Measurements from ENCODE around the gene MGAT3.

Gene MGAT3

DNA sequence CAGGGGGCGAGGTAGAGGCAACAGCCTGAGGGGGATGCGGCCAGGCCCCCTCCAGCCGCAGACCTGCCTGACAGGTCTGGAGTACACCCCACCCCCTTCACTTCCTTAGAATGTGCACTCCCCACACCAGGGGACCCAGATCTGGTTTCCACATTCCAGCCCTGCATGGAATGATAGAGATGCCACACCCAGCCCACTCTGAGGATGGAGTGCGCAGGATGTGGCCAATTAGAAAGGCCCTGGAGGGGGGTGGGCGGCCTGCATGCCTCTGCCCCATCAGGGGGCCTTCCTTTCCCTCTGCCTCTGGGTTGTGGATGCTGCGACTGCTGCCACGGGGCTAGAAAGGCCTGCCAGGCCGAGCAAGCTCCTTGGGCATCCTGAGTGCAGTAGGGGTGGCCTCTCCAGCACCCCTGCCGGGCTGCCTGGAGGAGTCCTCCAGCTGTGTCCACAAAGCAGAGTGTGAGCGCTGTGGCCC, 28.2 kb upstream of the MGAT3 start:
- in situ Hi-C loops (cut with HindIII; ENCODE audit: low sequenced_read_pairs) = no loop called here

DNA sequence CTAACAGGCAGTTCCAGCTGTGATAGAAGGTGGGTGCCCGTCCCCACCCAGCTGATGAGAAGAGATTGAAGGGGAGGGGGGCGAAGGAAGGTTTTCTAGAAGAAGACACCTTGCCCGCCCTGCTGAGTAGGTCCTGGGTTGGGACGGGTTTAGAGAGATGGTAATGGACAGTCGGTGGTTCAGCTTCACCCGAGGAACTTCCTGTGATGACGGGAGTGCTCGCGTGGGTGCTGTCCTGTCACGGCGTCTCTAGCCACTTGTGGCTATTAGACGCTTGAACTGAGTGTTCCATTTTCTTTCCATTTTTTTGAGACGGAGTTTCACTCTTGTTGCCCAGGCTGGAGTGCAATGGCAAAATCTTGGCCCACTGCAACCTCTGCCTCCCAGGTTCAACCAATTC, 27.6 kb upstream of the MGAT3 start:
- in situ Hi-C loops (cut with HindIII; ENCODE audit: low sequenced_read_pairs) = no loop called here

DNA sequence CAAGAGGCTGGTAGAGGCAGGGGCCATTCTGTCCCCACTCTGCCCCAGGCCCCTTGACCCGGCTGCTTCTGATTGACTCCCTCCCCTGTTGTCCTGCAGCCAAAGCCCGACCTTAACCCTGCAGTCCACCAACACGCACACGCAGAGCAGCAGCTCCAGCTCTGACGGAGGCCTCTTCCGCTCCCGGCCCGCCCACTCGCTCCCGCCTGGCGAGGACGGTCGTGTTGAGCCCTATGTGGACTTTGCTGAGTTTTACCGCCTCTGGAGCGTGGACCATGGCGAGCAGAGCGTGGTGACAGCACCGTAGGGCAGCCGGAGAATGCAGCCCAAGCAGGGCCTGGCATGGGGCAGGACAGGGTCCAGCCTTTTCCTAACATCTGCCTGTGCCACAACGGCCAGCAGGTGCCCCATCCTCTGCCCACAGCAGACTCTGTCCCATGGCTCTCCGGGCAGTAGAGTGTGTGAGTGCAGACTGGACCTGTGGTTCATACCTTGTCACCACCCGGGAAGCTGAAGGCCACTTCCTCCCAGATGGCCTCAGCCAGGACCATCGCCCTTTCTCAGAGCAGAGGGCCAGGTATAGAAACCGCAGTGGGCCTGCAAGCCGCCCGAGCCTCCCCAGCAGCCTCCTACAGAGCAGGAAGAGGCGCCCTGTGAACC, 26.8 kb upstream of the MGAT3 start:
- in situ Hi-C loops (cut with HindIII; ENCODE audit: low sequenced_read_pairs) = no loop called here

DNA sequence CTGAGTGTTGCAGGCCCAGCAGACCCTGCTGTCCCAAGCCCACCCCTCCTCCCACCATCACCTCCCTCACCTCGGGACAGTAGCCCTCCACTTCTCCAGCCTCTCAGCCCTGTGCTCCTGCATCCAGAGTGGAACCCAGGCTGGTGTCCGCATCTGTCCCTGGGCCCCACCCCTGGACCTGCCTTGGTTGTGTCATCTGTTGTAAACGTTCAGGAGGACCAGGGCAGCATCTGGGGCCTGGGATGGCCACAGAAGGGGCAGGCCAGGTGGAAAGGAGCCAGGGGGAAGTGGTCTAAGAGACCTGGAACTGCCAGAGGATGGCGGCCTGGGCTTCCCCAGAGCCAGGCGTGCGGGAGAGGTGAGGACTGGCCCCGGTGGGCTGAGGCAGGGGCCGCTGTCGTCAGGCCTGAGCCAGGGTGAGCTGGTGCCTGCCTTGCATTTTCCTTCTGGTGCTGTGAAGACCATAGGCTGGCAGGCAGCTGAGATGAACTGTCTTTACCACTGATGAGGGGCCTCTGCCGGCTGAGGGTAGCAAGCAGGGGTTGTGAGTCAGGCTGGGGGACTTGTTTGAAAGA, 26.1 kb upstream of the MGAT3 start:
- in situ Hi-C loops (cut with HindIII; ENCODE audit: low sequenced_read_pairs) = no loop called here

DNA sequence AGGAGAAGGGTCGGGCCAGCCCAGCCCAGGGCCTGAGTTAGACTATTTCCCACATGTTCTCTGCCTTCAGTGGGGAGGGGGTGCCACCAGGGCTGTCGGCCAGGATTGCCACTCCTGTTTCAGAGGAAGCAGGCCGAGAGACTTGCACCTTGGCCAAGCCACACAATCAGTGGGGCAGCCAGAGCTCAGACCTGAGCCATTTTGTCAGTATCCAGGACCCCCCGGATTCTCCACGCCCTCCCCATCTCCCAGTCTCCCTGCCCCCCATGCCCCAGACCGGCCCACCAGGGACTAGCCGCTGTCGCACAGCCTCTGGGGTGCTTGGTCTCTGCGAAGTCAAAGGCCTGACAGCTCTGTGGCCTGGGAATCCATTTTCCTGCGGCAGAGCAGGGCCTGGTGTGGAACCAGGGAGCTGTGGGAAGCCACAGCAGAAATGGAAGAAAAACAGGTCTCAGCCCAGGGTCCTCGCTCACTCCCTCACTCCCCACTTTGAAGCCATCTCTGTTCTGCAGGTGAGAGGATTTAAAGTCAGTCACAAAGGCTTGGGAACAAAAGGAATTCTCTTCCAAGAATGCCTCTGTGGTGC, 25.5 kb upstream of the MGAT3 start:
- in situ Hi-C loops (cut with HindIII; ENCODE audit: low sequenced_read_pairs) = no loop called here

DNA sequence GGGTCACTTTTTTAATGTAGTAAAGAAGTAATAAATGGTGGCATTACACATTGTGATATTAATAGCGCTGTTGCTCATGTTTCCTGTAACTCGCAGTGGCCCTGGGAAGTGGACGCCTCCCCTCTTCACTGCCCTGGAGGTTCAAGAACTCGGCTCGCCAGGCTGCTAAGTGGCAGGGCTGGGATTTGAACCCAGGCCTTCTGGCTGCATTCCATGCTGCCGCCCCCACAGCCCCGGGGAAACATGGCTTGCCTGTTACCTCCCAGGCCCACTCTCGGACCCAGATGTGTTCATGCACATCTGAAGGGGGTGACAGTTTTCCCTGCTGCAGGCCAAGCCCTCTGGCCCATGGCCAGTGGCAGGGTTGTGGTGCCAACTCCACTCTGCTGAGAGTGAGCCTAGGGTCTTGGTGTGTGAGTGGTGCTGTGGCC, 25.0 kb upstream of the MGAT3 start:
- in situ Hi-C loops (cut with HindIII; ENCODE audit: low sequenced_read_pairs) = no loop called here

DNA sequence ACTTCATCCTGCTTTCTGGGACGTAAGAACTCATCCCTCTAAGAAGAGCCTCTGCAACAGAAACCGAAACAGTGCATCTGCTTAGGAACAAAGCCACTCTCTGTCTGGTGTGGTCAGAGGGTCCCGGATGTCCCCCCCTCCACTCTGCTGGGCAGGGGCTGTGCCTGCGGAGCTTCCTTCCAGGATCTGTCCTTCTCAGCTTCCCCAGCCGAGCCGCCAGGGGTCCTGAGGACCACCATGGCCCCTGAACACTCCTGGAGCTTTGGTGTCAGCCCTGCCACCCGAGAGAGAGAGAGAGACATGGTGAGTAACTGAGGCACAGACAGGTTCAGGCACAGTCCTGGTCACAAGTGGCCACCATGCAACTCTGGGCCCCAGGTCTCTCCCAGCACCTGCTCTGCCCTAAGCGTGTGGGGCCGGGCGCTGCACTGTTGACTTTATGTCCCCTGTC, 24.4 kb upstream of the MGAT3 start:
- in situ Hi-C loops (cut with HindIII; ENCODE audit: low sequenced_read_pairs) = no loop called here

DNA sequence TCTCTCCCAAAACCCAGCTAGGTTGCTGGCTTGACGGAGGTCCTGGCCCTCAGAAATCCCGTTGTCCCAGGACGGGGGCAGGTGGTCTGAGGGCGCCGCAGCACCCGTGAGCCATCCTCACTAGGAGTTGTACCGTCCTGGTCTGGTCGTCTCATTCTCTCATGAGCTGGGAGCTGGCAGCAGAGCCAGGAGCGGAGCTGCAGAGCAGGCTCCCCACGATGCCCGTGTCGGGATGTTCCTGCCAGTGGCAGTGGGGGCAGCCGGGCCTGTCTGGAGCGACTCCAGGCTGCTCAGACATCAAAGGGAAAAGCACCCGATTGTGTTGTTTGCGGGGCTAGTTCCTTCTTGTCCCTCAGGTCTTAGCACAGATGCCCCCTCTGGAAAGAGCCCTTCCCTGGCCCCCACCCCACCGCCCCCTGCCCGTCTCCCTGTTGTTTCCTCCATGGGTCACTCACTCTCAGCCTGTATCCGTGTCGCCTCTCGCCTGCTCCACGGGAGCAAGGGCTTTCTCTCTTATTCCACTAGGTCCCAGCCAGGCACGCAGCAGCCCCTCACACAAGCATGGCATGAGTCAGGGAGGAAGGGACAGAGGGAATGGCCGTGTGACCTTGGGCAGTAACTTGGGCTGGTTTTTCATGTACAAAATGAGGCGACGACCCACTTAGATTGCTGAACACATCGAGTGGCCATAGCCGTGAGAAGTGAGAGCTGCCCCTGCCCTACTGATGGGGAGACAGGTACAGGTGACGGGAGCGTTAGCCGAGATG, 23.2 kb upstream of the MGAT3 start:
- in situ Hi-C loops (cut with HindIII; ENCODE audit: low sequenced_read_pairs) = no loop called here

DNA sequence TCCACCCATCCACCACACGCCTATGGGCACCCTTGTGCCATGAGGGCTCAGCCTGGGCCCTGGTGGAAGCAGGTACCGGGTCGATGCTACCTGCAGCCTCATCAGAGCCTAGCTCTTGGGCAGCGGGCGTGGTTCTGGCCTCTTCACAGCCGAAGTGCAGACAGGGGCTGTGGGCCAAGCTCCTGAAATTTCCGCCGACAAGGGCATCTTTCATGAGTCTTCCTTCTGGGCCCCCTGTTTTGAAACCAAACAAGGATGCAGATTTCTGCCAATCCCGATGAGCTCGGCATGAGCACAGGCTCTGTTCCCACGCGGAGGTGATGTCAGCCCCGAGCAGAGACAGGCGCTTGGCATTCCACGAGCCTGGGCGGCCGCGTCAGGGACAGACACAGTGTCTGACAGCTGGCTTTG, 22.6 kb upstream of the MGAT3 start:
- in situ Hi-C loops (cut with HindIII; ENCODE audit: low sequenced_read_pairs) = no loop called here

DNA sequence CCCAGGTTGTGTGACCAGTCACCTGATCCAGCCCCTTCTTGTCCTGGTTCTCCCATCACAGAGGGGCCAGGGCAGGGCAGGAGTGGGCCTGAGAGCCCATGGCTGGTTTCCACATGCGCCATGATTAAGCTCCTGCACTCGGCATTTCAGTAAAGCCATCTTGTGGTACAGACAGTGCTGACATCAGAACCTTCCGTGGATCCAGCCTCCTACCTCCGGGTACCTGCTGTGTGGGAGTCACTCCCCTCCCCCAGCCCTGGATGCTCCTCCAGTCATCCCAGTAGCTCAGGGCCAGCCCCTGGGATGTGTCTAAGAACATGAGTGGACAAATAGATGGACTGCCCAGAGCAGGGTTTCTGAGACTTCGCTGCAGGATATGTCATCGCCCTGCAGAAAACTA, 22.1 kb upstream of the MGAT3 start:
- in situ Hi-C loops (cut with HindIII; ENCODE audit: low sequenced_read_pairs) = no loop called here

DNA sequence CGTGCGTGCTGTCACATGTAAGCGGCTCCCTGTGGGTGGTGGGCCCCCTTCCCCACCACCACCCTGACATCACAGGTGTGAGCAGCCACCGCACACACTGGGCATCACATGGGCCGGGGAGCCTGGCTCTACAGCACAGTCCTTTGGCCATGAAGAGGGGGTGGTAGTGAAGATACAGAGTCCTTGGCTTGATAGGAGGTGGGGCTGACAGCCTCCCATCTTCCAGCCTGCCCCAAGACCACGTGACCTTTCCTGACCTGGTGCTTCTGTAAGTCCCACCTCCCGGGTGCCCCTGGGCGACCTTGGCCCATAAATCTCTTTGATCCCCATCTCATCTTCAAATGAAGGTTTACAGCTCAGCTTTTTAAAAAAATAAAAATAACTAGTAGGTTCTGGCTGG, 21.2 kb upstream of the MGAT3 start:
- in situ Hi-C loops (cut with HindIII; ENCODE audit: low sequenced_read_pairs) = no loop called here

DNA sequence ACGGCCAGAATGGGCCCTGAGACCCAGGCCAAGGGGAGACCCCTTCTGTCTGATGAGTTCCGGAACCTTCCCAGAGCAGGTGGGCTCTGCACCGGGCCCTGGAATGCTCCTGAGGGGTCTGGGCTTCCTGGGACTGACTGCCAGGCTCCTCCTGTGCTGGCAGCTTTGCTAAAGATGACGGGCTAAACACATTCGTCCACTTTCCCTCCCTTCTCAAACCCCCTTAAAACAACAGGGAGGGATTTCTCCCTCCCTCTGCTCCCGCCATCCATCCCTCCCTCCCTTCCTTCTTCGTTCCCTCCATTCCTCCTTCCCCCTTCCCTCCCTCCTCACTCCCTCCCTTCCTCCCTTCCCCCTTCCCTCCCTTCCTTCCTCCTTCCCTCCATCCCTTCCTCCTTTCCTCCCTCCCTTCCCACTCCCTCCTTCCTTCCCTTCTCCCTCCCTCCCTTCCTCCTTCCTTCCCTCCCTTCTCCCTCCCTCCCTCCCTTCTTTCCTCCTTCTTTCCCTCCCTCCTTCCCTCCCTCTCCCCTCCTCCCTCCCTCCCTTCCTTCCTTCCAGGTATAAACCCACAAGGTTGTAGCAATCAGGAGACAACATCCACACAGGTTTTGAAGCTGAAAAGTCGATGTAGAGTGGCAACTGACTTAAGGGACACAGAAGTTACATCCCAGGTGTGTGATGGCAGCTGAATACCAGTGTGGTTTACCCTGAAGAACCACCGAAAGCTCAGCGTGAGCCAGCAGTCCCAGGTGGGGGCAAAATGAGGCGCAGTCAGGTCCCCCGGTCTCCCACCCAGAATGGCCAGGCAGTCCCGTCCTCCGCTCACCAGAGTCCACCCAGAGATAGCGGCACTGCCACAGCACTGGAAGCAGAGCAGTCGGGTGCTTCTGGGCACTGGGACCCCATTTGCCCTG, 18.8 kb upstream of the MGAT3 start:
- in situ Hi-C loops (cut with HindIII; ENCODE audit: low sequenced_read_pairs) = no loop called here

DNA sequence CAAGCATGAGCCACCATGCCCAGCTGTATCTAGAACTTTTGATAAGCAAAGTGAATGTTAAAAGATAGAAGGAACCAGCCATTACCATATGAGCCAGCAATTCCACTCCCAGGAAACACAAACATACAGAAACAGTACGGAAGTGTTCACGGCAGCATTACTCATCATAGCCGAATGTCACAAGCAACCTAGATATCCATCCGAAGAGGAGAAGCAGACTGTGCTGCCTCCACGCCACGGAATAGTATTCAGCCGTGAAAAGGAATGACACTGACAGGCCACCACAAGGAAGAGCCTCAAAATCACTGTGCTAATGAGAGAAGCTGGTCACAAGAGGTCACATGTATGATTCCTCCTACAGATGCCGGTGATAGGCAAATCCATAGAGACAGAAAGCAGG, 17.6 kb upstream of the MGAT3 start:
- in situ Hi-C loops (cut with HindIII; ENCODE audit: low sequenced_read_pairs) = no loop called here

DNA sequence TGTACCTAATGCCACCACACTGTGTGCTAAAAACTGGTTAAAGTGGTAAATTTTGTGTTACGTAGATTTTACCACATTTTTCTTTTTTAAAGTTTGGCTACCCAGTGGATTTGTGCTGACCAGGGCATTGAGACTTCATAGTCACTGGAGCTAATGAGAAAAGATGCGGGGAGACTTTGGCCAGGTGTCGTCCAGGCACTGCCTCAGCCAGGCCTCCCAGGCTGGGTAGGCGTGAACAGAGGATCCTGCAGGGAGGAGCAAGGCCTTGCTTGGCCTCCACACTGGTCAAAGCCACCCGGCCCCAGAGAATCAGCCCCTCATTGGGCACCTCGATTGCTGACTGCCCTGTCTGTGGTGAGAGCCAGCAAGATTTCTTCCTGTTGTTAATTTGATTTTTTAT, 13.4 kb upstream of the MGAT3 start:
- in situ Hi-C loops (cut with HindIII; ENCODE audit: low sequenced_read_pairs) = no loop called here

DNA sequence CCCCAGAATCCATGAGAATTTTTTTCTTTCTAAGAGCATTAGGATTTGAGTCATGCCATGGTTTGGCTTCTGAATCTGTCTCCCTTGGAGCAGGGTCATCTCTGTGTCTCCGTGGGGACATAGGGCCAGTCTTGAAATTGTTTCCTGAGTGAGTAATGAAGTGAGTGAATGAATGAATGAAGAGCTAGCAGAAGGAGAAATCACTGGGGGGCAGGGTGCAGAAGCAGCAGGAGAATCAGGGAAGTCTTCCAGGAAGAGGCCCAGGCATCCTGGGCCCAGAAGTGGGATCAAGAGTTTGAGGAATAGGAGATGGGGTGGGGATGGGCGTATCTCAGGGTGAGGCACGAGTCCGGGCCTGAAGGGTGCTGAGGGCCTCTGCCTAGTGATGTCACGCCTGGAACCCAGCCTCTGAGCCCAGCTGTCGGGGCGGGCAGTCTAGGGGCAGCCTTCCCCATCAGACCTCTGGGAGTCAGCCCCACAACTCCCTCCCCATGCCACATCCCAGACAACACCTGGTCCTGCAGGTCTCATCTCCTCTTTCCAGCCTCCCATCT, 12.5 kb upstream of the MGAT3 start:
- in situ Hi-C loops (cut with HindIII; ENCODE audit: low sequenced_read_pairs) = no loop called here

DNA sequence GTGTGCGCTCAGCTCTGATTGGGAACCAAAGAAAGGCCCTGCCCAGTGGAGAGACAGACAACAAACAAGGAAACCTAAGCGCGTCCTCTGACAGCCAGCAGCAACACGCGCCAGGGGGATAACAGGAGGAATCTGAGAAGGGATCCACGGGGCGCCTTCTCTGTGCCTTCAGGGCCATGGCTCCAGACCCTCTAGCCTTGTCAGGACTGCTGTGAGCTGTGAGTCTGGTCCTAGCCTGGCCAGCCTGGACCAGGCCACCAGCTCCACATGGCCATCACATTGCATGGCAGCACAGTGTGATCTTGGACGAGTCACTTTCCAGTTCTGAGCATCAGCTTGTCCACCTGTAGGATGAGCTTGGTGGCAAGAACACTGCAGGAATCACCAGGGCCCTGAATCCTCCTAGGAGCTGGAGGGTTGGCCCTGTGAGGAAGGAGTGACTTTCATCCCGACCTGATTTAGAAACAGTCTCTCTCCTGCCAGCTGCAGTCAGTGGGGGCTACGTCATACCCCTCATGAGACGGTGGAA, 11.8 kb upstream of the MGAT3 start:
- in situ Hi-C loops (cut with HindIII; ENCODE audit: low sequenced_read_pairs) = no loop called here

DNA sequence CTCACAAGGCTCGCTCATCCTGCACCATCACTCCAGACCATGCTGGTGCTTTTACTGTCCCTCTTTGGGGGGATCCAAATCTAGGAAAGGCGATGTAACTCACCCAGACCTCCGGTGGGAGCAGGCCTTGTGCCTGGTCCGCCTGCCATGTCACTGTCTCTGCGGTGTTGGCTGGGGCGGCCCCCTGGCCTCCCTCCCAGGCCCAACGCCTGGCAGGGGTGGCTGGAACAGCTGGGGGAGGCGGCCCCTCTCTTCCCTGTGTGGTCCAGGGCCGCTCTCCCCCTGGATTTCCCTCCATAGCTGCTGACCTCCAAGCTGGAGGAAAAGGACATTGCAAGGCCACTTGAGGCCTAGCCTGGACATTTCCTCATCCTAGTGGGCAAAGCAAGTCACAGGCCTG, 11.1 kb upstream of the MGAT3 start:
- in situ Hi-C loops (cut with HindIII; ENCODE audit: low sequenced_read_pairs) = no loop called here

DNA sequence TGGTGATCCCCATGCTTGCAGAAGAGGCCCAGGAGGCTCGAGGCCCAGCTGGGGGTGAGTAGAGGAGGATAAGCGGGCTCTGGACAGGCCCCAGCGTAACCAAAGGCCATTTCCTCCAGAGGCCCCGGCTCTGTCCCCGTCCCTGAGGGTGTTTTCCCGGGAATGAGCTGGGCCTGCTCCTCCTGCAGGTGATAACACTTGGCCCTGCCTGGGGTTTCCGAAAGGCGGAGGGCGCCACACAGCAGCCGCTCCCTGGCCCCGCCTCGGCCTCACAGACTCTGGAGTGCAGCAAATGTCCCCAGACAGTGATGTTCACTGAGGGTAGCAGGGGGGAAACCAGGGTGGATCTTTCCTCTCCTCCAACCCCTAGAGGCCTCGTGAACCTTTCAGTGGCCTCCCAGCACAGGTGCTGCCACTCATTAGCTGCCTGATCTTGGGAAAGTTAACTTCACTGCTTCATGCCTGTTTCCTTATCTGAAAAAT, 10.5 kb upstream of the MGAT3 start:
- in situ Hi-C loops (cut with HindIII; ENCODE audit: low sequenced_read_pairs) = no loop called here

DNA sequence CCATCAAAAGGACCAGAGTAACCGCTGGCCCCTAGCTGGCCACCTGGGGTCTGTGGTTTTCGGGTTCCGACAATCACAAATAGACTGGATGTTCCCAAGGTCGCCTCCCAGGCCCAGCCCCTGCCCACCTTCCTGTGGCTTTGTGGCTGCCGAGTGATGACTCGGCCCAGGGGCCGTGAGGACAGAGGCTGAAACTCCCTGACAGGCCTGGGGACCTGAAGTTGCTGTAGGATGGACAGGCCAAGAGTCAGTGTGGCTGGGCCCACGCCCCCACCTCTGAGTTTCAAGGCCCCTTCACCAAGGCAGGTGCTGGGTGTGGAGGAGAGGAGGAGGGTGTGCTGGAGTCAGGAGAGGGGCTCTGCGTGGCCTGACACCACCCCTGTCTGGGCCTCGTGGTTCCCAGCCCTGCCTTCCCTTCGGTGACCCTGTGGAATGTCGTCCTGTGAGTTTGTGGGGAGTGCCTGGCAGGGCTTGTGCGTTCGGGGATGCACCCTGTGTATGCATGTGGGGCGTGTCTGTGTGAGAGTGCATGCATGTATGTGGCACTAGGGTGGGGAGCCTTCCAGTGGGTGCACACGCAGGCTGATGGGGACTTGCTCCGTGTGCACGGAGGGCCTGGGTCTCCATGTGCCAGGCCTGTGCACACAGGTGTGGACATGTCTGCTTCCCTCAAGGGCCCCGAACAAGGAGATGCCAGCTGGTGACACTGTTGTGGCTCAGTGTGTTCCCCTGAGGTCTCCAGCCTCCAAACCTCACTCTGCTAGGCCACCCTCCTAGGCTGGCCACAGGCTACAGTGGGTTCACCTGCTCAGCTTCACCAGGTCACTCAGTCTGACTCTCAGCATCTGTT, 8.4 kb upstream of the MGAT3 start:
- in situ Hi-C loops (cut with HindIII; ENCODE audit: low sequenced_read_pairs) = no loop called here
